ENCODE results near the gene CTNND2.

The CTNND2 gene

GRCh38 chr5:11372191-11372590 is 532.1 kb downstream of the CTNND2 start:
- H3K4me3 ChIP-seq (ENCODE audit: low read length): no peak overlapping the region
- no peaks in the 10 kb centered on the region for H3K36me3 ChIP-seq (ENCODE audit: control insufficient read depth, low read length)
- H3K27ac ChIP-seq (ENCODE audit: low read depth, low read length): no peak overlapping the region
- no peaks in the 10 kb centered on the region for H3K79me2 ChIP-seq (ENCODE audit: control insufficient read depth, low read length)
- no peaks in the 10 kb centered on the region for H4K20me1 ChIP-seq (ENCODE audit: control insufficient read depth, insufficient read depth, low read depth, low read length)
- H3K27me3 ChIP-seq (ENCODE audit: control insufficient read depth, low read length): no peaks in the 10 kb centered on the region
- no peaks in the 10 kb centered on the region for H3F3A ChIP-seq (ENCODE audit: control insufficient read depth, insufficient read depth)
- TF ChIP-seq EZH2phosphoT487 (IDR thresholded peaks at IDR 0.05; ENCODE audit: borderline replicate concordance, low read length): no peak
- TF ChIP-seq, protein P1, sequence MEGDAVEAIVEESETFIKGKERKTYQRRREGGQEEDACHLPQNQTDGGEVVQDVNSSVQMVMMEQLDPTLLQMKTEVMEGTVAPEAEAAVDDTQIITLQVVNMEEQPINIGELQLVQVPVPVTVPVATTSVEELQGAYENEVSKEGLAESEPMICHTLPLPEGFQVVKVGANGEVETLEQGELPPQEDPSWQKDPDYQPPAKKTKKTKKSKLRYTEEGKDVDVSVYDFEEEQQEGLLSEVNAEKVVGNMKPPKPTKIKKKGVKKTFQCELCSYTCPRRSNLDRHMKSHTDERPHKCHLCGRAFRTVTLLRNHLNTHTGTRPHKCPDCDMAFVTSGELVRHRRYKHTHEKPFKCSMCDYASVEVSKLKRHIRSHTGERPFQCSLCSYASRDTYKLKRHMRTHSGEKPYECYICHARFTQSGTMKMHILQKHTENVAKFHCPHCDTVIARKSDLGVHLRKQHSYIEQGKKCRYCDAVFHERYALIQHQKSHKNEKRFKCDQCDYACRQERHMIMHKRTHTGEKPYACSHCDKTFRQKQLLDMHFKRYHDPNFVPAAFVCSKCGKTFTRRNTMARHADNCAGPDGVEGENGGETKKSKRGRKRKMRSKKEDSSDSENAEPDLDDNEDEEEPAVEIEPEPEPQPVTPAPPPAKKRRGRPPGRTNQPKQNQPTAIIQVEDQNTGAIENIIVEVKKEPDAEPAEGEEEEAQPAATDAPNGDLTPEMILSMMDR (IDR thresholded peaks at IDR 0.05; ENCODE audit: low read depth, low read length, poor library complexity, severe bottlenecking): no peak
- H3K4me2 ChIP-seq (ENCODE audit: low read length): no peak overlapping the region
- no peaks in the 10 kb centered on the region for H3K4me1 ChIP-seq (ENCODE audit: control insufficient read depth, low read length)
- H3K9me2 ChIP-seq (replicated peaks; ENCODE audit: control insufficient read depth, low read length): no peaks in the 10 kb centered on the region
- H3K9me3 ChIP-seq (ENCODE audit: control insufficient read depth, insufficient read depth, low read length): no peaks in the 10 kb centered on the region

GRCh38 chr5:11371021-11371420 is 533.2 kb downstream of the CTNND2 start:
- Histone ChIP-seq H3K27me3 (ENCODE audit: control insufficient read depth, low read length) (no peaks in the 10 kb centered on the region), H3K27ac (ENCODE audit: low read depth, low read length) (no peak overlapping the region), H3K79me2 (ENCODE audit: control insufficient read depth, low read length) (no peaks in the 10 kb centered on the region), H3K9me2 (replicated peaks; ENCODE audit: control insufficient read depth, low read length) (no peaks in the 10 kb centered on the region), H3K4me3 (ENCODE audit: low read length) (no peak overlapping the region), H3K4me2 (ENCODE audit: low read length) (no peak overlapping the region), H3K9me3 (ENCODE audit: control insufficient read depth, insufficient read depth, low read length) (no peaks in the 10 kb centered on the region), H3K36me3 (ENCODE audit: control insufficient read depth, low read length) (no peaks in the 10 kb centered on the region), H4K20me1 (ENCODE audit: control insufficient read depth, insufficient read depth, low read depth, low read length) (no peaks in the 10 kb centered on the region), H3F3A (ENCODE audit: control insufficient read depth, insufficient read depth) (no peaks in the 10 kb centered on the region), H3K4me1 (ENCODE audit: control insufficient read depth, low read length) (no peaks in the 10 kb centered on the region)
- TF ChIP-seq, protein P1 (IDR thresholded peaks at IDR 0.05; ENCODE audit: low read depth, low read length, poor library complexity, severe bottlenecking): no peak
- no peak for TF ChIP-seq EZH2phosphoT487 (IDR thresholded peaks at IDR 0.05; ENCODE audit: borderline replicate concordance, low read length)

DNA sequence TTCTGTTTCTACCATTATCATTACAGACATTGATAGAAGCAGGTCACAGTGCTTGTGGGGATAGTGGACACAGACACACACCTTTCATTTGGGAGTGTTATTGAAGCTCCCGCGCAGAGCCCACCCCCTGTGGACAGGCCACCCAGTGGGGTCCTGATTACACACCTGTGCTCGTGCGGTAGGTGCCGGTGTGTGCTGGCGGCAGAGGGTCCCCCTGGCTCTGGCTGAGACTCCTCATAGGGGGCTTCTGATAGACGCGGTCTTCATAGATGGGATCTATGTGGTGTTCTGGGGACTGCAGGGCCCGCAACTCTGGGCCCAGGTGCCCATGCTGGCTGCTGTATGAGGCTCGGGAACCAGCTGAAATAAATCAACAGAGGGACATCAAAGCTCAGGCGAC is 539.7 kb downstream of the CTNND2 start:
- H3K4me1 ChIP-seq (ENCODE audit: control insufficient read depth, low read length): no peaks in the 10 kb centered on the region
- H3K27ac ChIP-seq (ENCODE audit: low read depth, low read length): no peak overlapping the region
- H3K36me3 ChIP-seq (ENCODE audit: control insufficient read depth, low read length): no peaks in the 10 kb centered on the region
- H3K4me2 ChIP-seq (ENCODE audit: low read length): no peak overlapping the region
- H3F3A ChIP-seq (ENCODE audit: control insufficient read depth, insufficient read depth): no peaks in the 10 kb centered on the region
- H3K79me2 ChIP-seq (ENCODE audit: control insufficient read depth, low read length): no peaks in the 10 kb centered on the region
- H3K9me3 ChIP-seq (ENCODE audit: control insufficient read depth, insufficient read depth, low read length): no peaks in the 10 kb centered on the region
- no peaks in the 10 kb centered on the region for H3K27me3 ChIP-seq (ENCODE audit: control insufficient read depth, low read length)
- H3K4me3 ChIP-seq (ENCODE audit: low read length): no peak overlapping the region
- no peaks in the 10 kb centered on the region for H3K9me2 ChIP-seq (replicated peaks; ENCODE audit: control insufficient read depth, low read length)
- TF ChIP-seq EZH2phosphoT487 (IDR thresholded peaks at IDR 0.05; ENCODE audit: borderline replicate concordance, low read length): no peak
- TF ChIP-seq, protein P1 (IDR thresholded peaks at IDR 0.05; ENCODE audit: low read depth, low read length, poor library complexity, severe bottlenecking): no peak
- no peaks in the 10 kb centered on the region for H4K20me1 ChIP-seq (ENCODE audit: control insufficient read depth, insufficient read depth, low read depth, low read length)

Data from DOHH2 (cell line).